Stimulated activated CD4-positive, alpha-beta T cell treated with anti-CD3 and anti-CD28 coated beads, Interleukin-12 subunit alpha, Interleukin-12 subunit beta, amount 100 ng/mL, for 48 hours (primary cell): ENCODE measurements around the gene CLK3.
"Not testable (repeated sequence)": the region's sequence is repeated elsewhere in the genome, so short reads cannot be mapped to it uniquely, and the experiment has no call there.

Experiments used
- DNase-seq, 3 donors: peaks; one replicate each; pipeline ENCODE4 v3.0.0-alpha.2; 2020; ENCODE audit warnings: low read depth in 2 of 3, low spot score in 1 of 3

The CLK3 gene

DNA sequence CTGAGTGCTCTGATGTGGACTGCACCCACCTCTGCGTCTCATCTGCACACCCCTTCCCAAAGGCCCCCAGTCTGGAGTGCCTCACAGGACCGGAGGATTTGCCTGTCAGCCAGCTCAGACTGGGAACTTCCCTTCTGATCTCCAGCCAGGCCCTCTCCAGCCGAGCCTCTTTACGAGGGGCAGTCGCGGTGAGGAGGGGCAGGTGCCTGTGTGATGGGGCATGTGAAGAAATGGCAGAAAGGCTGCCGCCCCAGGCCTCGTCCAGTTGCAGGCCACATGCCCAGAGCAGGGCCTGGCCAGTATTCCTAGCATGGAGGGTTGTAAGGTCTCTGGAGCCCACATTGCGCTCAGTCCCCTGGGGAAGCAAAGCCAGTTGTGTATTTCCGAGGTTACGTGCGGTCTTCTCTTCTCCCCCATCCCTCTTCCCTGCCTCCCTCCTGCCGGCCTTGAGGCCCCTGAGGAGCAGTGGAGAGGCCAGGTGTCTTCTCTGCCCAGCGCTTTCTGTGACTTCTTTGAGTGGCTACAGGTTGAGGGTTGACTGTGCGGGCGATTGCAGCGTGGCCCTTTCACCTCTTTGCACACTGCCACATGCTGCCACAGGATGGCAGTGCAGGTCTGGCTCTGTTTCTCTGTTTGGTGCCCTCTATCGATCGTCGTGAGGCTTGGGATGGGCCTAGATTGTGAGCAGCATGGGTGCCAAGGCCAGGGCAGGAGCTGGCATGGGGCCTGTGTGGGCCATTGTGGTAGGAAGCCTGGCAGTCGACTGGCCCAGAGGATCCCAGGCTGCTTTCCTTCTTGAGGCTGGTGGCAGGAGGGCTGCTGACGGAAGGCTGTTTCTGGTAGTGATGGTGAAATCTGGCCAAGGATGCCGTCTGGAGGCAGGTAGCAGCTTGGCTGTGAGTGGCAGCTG, 5.3 kb downstream of the CLK3 start:
- peak; percentile 66 to 73 (median 68) for DNase-seq

DNA sequence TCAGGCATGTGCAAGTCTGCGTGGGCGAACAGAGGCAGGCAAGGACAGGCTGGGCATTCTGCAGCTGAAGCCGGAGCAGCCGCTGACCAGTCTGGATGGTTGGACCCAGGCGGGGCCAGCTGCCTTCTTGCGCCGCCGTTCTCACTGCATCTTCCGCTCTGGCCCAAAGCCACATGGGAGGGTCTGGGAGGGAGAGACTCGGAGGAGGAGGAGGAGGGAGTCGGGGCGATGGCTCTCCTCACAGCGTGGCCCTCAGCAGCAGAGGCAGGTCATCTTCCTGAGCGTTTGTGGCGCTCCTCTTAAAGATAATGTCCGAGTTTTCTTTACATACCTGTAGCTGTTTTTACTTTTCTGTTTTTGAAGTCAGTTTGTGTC, 5.9 kb downstream of the CLK3 start:
- no peak for DNase-seq

DNA sequence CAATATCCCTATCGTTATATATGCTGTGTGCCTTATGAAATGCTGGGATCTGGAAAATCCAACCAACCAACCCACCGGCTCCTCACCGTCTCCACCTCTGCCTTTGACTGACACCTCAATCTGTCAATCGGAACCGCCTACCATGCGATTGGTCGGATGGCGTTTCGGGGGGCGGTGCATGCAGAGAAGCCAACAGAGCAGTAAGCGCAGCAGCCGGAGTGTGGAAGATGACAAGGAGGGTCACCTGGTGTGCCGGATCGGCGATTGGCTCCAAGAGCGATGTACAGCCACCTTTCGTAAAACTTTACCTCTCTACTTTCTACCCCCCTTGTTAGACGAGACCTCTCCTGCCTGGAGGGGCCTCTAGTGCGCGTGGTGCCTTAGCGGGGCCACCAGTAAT, 6.3 kb downstream of the CLK3 start:
- no peak for DNase-seq

DNA sequence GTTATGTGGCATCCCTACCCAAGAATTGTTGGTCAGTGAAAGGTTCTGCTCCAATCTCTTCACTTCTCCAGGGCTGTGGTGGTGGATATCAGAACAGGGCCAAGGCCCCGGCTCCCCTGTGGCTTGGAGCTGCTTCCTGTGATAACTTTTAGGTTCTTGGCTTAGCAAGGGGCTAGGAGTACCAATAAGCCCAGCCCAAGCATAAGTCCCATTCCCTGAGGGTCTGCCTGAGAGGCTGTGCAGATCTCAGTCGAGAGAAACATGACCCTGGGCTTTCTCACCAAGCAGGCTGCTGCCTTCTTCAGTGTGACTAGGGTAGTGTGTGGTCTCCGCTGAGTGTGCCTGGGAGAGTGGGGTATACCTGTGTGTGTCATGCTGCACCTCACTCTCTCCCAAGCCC, 7.1 kb downstream of the CLK3 start:
- no peak for DNase-seq

DNA sequence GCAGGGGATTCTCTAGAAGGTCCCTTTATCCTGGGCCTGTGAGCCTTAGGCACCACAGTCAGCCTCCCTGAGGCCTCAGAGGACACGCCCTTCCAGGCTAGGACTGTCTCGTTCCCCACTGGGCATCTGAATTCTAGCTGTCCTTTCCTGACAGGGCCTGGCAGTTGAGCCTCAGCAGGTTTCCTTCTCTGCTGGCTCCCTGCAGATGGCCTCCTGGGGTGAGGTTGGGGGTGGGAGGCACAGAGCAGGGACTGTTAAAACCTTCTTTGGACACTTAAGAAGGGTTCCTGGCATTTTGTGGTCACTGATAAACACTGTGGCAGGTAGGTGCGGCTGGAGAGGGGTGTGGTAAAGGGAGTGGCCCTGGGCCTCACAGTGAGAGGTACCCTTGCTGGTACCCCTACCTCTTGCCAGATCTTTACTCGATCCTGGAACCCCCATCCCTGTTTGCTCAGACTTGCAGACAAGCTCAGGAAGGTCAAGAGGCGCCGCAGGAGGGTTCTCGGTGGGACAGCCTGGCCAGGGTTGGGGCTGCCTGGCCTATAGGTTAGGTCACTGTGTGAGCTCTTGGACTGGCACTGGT, 8.5 kb downstream of the CLK3 start:
- DNase-seq, result no peak

DNA sequence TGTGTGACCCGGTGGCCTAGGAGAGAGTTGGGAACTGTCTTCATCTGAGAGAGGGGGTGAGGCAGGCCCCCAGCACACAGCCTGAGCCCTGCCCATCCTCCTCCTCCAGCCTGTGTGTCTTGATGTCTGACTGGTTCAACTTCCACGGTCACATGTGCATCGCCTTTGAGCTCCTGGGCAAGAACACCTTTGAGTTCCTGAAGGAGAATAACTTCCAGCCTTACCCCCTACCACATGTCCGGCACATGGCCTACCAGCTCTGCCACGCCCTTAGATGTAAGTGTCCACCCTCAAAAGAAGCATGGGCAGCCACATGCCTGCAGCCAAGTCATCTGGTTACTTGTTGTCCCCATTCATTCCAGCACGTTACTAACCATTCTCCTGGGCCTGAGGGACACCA, 10.1 kb downstream of the CLK3 start:
- DNase-seq, result no peak

DNA sequence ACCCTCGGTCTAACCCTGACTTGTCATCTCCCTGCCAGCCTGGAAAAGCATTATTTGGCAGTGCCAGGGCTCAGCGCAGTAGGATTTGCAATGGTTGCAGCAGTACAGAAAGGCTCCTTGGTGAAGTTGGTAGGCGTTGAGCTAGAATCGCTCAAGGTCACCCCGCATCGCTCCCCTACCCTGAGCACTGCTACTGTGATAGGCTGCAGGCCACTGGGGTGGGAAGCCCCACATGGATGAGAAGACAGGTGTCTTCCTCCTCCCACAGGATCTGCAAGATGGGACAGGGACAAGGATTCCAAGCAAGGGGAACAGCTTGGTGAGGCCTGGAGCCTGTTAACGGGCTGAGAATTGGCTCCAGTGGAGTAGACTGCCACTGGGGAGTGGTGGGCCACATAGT, 10.7 kb downstream of the CLK3 start:
- no peak for DNase-seq

DNA sequence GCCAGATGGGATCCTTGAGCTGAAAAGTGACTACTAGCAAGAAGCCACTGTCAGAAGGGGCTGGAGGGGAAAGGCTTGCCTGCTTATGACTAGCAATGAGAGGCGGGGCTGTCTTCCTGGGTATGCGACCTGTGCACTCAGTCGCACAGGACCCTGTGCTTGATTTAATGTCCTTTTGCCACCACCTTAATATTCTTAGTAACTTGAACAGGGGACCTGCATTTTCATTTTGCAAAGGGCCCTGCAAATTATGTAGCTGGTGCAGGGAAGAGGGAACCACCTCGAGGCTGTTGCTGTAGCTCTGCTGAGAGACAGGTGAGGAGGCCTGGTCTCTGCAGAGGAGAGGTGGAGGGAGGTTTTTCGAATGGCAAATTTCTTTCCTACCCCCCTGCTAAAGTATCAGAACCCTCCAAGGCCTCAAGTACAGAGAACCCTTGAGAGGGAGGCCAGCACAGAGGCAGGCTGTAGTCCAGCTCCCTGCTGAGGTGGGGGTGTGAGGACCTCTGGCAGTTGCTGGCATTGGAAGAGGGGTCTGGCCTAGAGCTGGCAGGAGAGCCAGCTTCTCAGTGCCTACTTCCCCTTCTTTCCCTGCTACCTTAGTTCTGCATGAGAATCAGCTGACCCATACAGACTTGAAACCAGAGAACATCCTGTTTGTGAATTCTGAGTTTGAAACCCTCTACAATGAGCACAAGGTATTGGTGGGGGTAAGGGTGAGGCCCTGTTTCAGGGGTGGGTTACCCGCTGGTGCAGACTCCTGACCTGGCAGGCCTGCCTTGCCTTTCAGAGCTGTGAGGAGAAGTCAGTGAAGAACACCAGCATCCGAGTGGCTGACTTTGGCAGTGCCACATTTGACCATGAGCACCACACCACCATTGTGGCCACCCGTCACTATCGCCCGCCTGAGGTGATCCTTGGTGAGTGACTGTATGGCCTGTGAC, 11.4 kb downstream of the CLK3 start:
- no peak for DNase-seq

DNA sequence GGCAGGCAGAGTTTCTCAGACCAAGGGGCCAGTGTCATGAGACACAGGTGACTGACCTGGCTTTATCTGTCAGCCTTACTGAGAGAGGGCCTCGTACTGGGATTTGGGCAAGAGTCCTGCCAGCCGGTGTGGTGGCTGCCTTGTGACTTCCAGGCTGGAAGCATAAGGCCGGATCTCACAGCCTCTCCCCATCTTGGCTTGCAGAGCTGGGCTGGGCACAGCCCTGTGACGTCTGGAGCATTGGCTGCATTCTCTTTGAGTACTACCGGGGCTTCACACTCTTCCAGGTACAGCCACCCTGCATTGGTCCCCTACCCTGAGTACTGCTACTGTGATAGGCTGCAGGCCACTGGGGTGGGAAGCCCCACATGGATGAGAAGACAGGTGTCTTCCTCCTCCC, 12.1 kb downstream of the CLK3 start:
- DNase-seq, result no peak

DNA sequence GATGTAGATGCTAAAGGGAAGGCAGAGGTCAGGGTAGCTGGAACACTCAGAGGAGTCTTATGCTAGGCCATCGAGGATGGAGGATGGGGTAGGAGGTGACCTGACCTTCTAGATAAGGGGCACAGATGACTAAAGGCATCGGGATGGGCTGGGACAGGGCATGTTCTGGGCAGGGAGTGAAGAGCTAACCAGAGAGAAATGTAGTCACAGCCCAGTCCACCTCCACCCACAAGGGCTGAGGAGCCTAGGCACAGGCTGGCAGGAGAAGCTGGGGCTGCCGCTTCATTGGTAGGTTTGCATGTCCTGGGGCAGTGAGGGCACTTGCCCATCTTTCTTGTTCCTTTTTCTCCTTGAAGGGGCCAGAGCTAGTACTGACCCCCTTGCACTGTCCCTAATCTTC, 12.6 kb downstream of the CLK3 start:
- DNase-seq, result no peak

DNA sequence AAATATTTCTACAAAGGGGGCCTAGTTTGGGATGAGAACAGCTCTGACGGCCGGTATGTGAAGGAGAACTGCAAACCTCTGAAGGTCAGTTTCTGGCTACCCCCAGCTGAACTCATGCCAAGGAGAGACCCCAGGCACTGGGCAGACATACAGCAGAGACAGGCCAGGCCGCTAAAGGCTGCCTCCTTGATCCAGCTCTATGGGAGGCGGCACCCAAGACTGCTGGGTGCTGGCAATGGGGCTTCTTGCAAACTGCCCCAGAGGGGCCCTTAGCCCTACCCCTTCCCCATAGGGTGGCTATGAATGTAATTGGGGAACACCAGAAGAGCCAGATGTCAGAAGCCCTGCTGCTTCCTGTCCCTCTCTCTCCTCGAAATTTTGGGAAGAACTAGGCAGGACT, 13.3 kb downstream of the CLK3 start:
- no peak for DNase-seq

DNA sequence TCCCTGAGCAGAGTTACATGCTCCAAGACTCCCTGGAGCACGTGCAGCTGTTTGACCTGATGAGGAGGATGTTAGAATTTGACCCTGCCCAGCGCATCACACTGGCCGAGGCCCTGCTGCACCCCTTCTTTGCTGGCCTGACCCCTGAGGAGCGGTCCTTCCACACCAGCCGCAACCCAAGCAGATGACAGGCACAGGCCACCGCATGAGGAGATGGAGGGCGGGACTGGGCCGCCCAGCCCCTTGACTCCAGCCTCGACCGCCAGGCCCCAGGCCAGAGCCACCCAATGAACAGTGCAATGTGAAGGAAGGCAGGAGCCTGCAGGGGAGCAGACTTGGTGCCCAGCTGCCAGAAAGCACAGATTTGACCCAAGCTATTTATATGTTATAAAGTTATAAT, 14.1 kb downstream of the CLK3 start:
- not testable (repeated sequence) for DNase-seq

DNA sequence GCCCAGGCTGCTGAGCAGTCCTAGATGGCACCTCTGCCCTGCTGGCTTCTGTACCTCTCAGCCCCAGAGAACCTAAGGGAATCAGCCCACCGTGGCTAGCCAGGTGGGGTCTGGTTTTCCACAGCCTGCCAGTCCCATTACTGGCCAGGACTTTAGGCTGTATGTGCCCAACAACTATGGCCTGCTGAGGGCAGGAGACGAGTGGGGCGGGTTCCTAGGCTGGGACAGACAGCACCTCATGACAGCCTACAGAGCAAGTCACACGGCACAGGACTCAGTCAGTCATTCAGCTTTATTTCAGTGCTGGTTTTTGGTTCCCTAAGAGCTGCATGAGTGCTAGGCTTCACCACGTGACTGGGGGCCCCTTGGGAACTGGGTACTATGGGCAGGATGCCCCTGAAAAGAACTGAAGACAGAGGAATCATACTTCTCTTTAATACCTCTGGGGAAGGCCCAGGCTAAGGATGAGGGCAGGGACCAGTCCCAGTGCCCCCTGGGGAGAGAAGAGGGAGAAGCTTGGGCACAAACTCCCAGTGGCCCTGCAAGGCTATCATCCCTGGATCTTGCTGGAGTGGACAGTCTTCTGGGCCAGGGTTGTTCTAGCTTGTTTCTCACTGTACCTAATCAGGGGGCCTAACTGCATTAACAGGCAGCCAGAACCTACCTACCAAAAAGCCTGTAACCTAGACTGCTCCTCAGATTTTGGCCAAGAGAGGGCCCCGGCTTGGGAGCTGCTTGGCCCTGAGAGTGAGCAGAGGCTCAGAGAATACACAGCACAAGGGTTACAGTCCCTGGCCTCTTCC, 14.8 kb downstream of the CLK3 start:
- no peak for DNase-seq

DNA sequence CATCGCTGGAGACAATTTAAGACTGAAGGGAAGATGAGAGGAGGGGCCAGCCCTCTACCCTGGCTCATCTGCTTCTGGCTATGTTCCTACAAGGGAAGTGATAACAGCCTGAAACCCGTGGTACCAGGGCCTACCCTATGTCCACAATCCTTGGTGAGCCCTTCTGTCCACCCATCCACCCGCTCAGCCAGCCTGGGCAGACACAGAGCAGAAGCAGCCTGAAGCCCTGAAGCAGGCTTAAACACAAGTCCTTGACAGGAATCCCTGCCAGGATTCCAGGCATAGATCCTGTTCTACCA, 15.4 kb downstream of the CLK3 start:
- no peak for DNase-seq

DNA sequence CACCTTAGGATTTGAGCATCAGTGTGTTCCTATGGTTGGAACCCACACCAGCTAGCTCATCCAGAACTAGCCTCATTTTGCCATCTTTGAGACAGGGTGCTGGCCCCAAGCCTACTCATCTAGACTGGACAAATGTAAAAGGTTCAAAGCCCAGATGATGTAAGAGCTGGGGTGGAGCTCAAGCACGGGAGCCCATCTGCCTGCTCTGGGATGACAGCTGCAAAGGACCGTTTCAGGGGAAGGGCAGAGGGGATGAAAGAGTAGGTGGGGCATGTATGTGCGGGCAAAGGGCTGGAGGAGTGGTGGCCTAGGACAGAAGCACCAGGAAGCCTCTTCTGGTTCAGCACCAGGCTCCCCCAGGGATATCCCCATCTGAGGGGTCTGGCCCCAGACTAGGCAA, 15.8 kb downstream of the CLK3 start:
- no peak for DNase-seq

DNA sequence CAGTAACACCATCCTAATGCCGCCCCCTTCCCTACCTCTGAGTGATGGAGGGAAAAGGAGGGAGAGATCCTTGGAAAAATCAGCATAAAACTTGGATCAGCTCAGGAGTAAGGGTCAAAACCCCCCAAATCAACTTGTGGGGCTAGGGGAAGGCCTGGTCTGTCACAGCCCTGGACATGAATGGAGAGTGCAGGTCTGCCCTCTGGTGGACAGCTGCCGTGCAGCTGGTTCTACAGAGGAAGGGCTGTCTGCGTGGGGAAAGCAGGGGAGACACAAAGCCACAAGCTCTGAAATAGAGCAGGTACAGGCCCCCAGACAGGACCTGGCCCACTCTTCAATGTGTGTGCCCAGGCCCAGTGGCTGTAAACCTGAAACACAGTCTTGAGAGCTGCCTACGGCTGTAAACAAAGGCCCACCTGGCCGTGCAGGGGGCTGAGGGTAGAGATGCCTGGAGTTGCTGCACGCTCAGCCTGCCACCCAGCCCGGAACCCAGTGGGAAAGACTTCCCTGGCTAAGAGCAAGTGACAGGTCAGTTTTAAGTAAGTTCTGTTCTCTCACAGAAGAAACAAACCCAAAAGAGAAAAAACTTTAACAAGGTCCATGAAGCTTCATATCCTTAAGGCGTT, 16.4 kb downstream of the CLK3 start:
- DNase-seq, result peak in 2 of 3 donors; percentile 42 to 47

DNA sequence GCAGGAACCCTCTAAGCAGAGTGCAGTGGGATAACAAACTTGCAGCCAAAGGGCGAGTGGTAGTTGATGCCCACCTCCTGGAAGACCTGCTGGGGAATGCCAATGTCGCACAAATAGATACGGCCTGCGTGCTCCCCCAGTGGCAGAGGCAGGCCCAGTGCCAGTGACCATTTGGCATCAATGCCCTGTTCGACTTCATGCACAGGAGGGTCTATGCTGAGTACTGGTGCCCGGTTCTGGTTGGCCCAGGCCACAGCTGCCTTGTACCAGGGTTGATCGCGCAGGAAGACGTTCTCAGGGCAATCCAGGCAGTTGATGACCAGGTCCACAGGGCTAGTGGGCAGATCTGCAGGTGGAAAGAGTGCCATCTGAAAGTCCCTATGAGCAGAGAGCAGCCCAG, 17.0 kb downstream of the CLK3 start:
- DNase-seq, result no peak

DNA sequence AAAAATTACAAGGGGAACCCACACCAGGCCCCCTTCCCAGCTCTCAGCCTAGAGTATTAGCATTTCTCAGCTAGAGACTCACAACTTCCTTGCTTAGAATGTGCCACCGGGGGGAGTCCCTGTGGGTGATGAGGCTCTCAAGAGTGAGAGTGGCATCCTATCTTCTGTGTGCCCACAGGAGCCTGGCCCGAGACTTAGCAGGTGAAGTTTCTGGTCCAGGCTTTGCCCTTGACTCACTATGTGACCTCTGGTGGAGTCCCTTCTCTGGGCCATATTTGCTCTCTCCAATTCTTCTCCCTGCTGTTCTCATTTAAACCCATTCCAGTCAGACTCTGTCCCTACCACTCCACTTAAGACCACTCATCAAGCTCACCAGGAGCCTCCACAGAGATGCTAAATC, 18.1 kb downstream of the CLK3 start:
- DNase-seq, result no peak

DNA sequence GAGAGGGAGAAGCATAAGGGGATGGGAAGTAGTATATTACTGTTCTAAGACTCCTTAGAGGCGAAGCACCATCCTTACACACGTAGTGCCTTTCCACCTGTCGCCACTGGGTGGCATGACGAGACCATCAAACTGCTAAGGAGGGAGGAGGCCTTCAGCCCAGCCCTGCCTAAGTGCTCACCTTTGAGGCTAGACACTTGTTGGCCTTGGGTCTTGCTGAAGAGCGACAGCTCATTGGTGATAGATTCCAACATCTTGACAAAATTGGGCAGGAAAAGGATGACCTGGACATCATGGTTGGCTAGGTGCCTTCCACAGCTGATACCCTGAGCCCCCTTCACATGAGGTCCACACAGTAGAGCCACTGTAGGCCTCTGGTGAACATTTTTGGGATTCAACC, 19.6 kb downstream of the CLK3 start:
- peak; percentile 51 to 64 (median 58) for DNase-seq

DNA sequence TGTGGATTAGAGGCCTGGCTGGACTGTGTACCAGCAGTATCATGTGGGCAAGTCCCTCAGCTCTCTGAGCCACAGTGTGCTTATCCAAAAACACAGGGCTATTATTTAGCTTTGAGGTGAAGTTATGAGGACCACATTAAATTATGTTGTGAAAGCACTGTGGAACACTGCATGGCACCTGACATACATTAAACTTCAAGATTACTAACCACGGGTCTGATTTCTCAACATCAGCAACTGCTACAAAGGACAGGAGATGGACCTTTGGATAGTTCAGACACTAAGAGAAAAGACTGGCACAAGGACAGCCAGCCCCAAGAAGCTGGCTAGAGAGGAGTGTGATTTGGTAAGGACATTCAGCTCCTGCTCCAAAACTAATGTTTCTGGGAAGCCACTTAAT, 21.3 kb downstream of the CLK3 start:
- no peak for DNase-seq

DNA sequence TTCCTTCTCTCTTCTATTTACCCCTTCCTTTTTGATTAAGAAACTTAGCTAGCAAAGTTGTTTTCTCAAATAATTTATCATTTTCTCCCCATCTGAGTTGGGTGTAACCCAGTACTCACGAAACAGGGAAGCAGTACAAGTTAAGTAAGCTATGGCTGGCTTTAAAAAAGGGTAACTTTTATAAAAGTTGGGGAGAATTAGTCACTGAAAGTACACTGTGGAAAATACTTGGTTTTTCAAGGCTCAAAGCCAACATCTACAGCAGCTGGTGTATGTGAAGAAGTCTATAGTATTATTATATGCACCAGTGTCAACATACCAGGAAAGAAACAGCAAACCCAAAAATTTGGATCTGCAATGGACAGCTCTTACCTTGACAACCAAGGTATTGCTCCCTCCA, 25.5 kb downstream of the CLK3 start:
- DNase-seq, result no peak
